Left lung (tissue), 10 donors: Measurements from ENCODE around the gene SPSB3. TPM values are rescaled to one million over a fixed set of nuclear protein-coding genes. Genes with fewer than 3 reads are reported as not detected.

Source experiments
- ATAC-seq: fragments of 200-7000 bp; cut with Tn5 transposase; one replicate; pipeline ENCODE4 v1.9.1; 2020; ENCODE audit warnings: moderate library complexity
- DNase-seq, 4 donors: peaks; one replicate each; pipeline ENCODE4 v3.0.0-alpha.2; 2013 to 2020
- H3K27ac ChIP-seq, 2 donors: fragments of 200-600 bp; sonication (generic) in 1 of 2; one replicate each; pipeline versions ENCODE4 v1.5.0 to v1.8.0; 2020 to 2021
- H3K27me3 ChIP-seq, 2 donors: fragments of 200-600 bp; sonication (generic) in 1 of 2; one replicate each; pipeline versions ENCODE4 v1.5.0 to v1.8.0; 2020 to 2021
- H3K36me3 ChIP-seq, 2 donors: fragments of 200-600 bp; sonication (generic) in 1 of 2; one replicate each; pipeline versions ENCODE4 v1.5.0 to v1.8.0; 2020 to 2021
- H3K4me1 ChIP-seq, 2 donors: fragments of 200-600 bp; one replicate each; pipeline ENCODE4 v1.8.0; 2021
- H3K4me3 ChIP-seq, 2 donors: fragments of 200-600 bp; sonication (generic) in 1 of 2; one replicate each; pipeline versions ENCODE4 v1.5.0 to v1.8.0; 2020 to 2021; ENCODE audit warnings: mild to moderate bottlenecking in 1 of 2
- H3K9me3 ChIP-seq, 2 donors: fragments of 200-600 bp; sonication (generic) in 1 of 2; one replicate each; pipeline versions ENCODE4 v1.5.0 to v1.8.0; 2020 to 2021
- CTCF ChIP-seq, 2 donors: fragments of 200-600 bp; sonication (generic) in 1 of 2; IDR thresholded peaks; one replicate each; pipeline versions ENCODE4 v1.5.0 to v1.8.0; 2021; ENCODE audit warnings: antibody characterized with exemption in 2 of 2
- intact Hi-C, 2 donors: fragments of 100-400 bp; cut with DNase I; formaldehyde crosslinking; loops; one replicate each; pipeline versions ENCODE4 v1.11.2 to v1.14.2; 2022
- polyA plus RNA-seq, 6 donors: library from polyadenylated mRNA; unstranded; fragments of 120-200 nt; gene quantifications; one replicate each; pipeline ENCODE4 v1.2.1, GENCODE V29; 2013; ENCODE audit not compliant: insufficient read length in 6 of 6
- total RNA-seq, 2 donors: library from RNA; stranded (reverse); fragmentation: NEBNext Ultra II Directional; extraction: Animal tissue kit (Norgen Biotek cat#: 25700); gene quantifications; one replicate each; pipeline ENCODE4 v1.2.1, GENCODE V29; 2021
- donor health status: DM: no; HTN: yes; CAD: no.
- donor health status: DM: no; HTN: no; CAD: no.

SPSB3 gene
- total and polyA plus RNA-seq, 8 donors: 23.6 to 40.0 (median 33.0) TPM

DNA sequence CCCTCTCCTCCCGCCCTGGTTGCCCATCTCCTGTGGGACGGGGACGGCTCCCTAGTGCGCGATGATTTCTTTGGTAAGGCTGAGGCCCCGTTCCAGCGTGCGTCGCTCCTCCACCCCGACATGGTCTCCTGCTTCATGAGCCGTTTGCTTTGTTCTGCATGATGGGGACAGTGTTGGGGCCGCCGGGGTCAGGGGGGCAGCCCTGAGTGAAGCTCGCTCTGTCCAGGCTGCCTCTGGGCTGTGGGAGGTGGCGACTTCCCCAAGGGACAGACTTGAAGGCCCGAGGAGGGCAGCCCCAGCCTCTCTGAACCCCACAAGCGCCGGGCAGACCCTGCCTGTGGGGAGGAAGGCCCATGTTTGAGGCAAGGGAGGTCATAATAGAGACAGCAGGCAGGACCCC is 23.4 kb downstream of the SPSB3 start:
- Histone ChIP-seq H3K9me3 (no peaks in the 10 kb centered on the region), H3K4me1 (no peaks in the 10 kb centered on the region), H3K4me3 (no peak overlapping the region), H3K36me3 (peaks cover 0 to 80% of the 10 kb centered on the region in 2 donors), H3K27ac (no peak overlapping the region), H3K27me3 (no peaks in the 10 kb centered on the region)
- intact Hi-C loops: no loop called here
- TF ChIP-seq CTCF (IDR thresholded peaks at IDR 0.05): no peak
- ATAC-seq: no peak
- no peak for DNase-seq

- Histone ChIP-seq H3K27ac (no peak overlapping the region), H3K9me3 (no peaks in the 10 kb centered on the region), H3K4me3 (no peak overlapping the region), H3K36me3 (peaks cover 0 to 79% of the 10 kb centered on the region in 2 donors), H3K27me3 (no peaks in the 10 kb centered on the region), H3K4me1 (no peaks in the 10 kb centered on the region)
- intact Hi-C loops: no loop called here
- ATAC-seq (no peak), DNase-seq (peak in 1 of 4 donors; percentile 69)
- TF ChIP-seq CTCF (IDR thresholded peaks at IDR 0.05): no peak
Observed at GRCh38 chr16:1757714-1758461, 24.5 kb downstream of the SPSB3 start.

DNA sequence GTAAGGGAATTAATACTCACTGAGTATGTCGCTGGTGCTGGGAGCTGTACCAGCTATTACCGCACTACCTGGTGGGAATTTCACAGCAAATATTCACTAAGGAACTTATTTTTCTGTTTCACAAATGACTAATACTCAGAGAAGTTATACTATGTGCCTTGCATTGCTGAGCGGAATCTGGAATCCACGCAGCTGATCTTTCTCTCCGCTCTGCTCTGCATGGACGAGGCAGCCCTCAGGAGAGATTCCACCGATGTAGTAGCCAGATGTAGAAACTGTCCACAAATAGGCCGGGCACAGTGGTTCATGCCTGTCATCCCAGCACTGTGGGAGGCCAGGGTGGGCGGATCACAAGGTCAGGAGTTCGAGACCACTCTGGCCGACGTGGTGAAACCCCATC is 28.2 kb downstream of the SPSB3 start:
- no peak for ATAC-seq
- no peaks in the 10 kb centered on the region for H3K9me3 ChIP-seq
- H3K4me1 ChIP-seq: no peaks in the 10 kb centered on the region
- no peak for DNase-seq
- H3K27me3 ChIP-seq: no peaks in the 10 kb centered on the region
- H3K36me3 ChIP-seq: peaks cover 0 to 79% of the 10 kb centered on the region in 2 donors
- TF ChIP-seq CTCF (IDR thresholded peaks at IDR 0.05): no peak
- no peak overlapping the region for H3K27ac ChIP-seq
- H3K4me3 ChIP-seq: no peak overlapping the region
- intact Hi-C loops: no loop called here

DNA sequence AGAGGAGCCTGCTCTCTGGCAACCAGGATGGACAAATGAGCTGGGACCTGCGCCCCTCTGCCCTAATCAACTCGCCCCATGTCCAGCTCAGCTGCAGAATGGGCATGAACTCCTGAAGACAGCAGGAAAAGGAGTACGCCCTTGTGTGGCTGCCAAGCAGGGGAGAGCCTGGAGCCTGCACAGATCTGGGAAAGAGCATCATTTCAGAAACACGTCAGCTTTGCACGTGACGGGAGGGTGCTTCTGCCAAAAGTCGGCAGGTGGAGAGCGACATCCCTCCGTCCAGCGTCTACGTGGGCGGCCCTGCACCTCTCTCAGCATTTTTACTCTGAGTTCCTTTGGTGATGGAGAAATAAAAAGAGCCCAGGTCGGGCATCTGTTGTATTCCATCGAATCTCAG is 29.5 kb downstream of the SPSB3 start:
- Histone ChIP-seq H3K36me3 (peaks cover 0 to 79% of the 10 kb centered on the region in 2 donors), H3K9me3 (no peaks in the 10 kb centered on the region), H3K27ac (no peak overlapping the region), H3K4me1 (no peaks in the 10 kb centered on the region), H3K27me3 (no peaks in the 10 kb centered on the region), H3K4me3 (no peak overlapping the region)
- TF ChIP-seq CTCF (IDR thresholded peaks at IDR 0.05): no peak
- ATAC-seq (no peak), DNase-seq (no peak)
- intact Hi-C loops: no loop called here

DNA sequence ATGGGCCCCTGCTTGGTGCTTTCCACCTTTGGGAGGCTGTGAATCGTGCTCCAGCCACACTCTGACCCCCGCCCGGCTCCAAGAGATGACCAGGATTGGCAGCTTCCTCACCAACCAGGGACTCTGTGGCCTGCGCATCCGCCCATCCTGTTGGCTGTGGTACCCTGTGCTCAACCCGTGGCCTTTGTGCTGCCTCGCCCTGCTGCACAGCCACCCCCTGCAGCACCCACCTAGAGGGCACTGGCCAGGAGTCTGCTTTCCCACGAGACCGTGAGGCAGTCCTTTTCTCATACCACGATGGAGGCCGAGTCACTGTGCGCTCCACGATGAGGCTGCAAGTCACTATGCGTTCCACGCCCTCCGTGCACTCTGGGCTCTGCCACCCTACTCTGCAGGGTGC is 30.4 kb downstream of the SPSB3 start:
- H3K4me3 ChIP-seq: no peak overlapping the region
- no peak for DNase-seq
- no peaks in the 10 kb centered on the region for H3K27me3 ChIP-seq
- intact Hi-C loops: no loop called here
- H3K9me3 ChIP-seq: no peaks in the 10 kb centered on the region
- ATAC-seq: no peak
- H3K36me3 ChIP-seq: peaks cover 0 to 79% of the 10 kb centered on the region in 2 donors
- no peak for TF ChIP-seq CTCF (IDR thresholded peaks at IDR 0.05)
- H3K4me1 ChIP-seq: no peaks in the 10 kb centered on the region
- no peak overlapping the region for H3K27ac ChIP-seq
